DOHH2 (cell line): Measurements from ENCODE around the gene TM9SF4.
A peak's percentile ranks its signal among the peaks of the same experiment; 100 is the strongest.

ENCODE experiments used
- H3F3A ChIP-seq: fragments of 200-600 bp; sonication (generic), shearing (Covaris generic); 2 replicates; pipeline ENCODE4 v1.6.0; 2016; ENCODE audit warnings: antibody characterized with exemption, mild to moderate bottlenecking; ENCODE audit not compliant: control insufficient read depth, insufficient read depth
- H3K27ac ChIP-seq: fragments of 200-600 bp; sonication (generic); 2 replicates; pipeline ENCODE4 v1.5.1; 2014; ENCODE audit warnings: low read depth, mild to moderate bottlenecking, low read length, moderate library complexity
- H3K27me3 ChIP-seq: fragments of 200-600 bp; sonication (generic); 2 replicates; pipeline ENCODE4 v1.6.1; 2014; ENCODE audit warnings: mild to moderate bottlenecking, low read length, mixed read lengths; ENCODE audit not compliant: control insufficient read depth
- H3K36me3 ChIP-seq: fragments of 200-600 bp; sonication (generic); 2 replicates; pipeline ENCODE4 v1.6.1; 2014; ENCODE audit warnings: mild to moderate bottlenecking, low read length, moderate library complexity, mixed read lengths; ENCODE audit not compliant: control insufficient read depth
- H3K4me1 ChIP-seq: fragments of 200-600 bp; sonication (generic); 2 replicates; pipeline ENCODE4 v1.6.1; 2014; ENCODE audit warnings: mild to moderate bottlenecking, low read length, mixed read lengths; ENCODE audit not compliant: control insufficient read depth
- H3K4me2 ChIP-seq: fragments of 200-600 bp; sonication (generic); 2 replicates; pipeline ENCODE4 v1.6.0; 2014; ENCODE audit warnings: mild to moderate bottlenecking, low read length, moderate library complexity
- H3K4me3 ChIP-seq: fragments of 200-600 bp; sonication (generic); 2 replicates; pipeline ENCODE4 v1.5.1; 2014; ENCODE audit warnings: mild to moderate bottlenecking, low read length, mixed read lengths
- H3K79me2 ChIP-seq: fragments of 200-600 bp; sonication (generic); 2 replicates; pipeline ENCODE4 v1.6.1; 2014; ENCODE audit warnings: mild to moderate bottlenecking, low read length, mixed read lengths; ENCODE audit not compliant: control insufficient read depth
- H3K9me2 ChIP-seq: fragments of 200-600 bp; sonication (generic); replicated peaks from 2 replicates; pipeline ENCODE4 v1.6.1; 2014; ENCODE audit warnings: mild to moderate bottlenecking, low read length, mixed read lengths; ENCODE audit not compliant: control insufficient read depth
- H3K9me3 ChIP-seq: fragments of 200-600 bp; sonication (generic); 2 replicates; pipeline ENCODE4 v1.6.1; 2014; ENCODE audit warnings: antibody characterized with exemption, low read length, mixed read lengths; ENCODE audit not compliant: control insufficient read depth, insufficient read depth
- H4K20me1 ChIP-seq: fragments of 200-600 bp; sonication (generic); 2 replicates; pipeline ENCODE4 v1.6.0; 2014; ENCODE audit warnings: low read depth, mild to moderate bottlenecking, antibody characterized with exemption, low read length, moderate library complexity; ENCODE audit not compliant: control insufficient read depth, insufficient read depth
- EZH2phosphoT487 ChIP-seq: fragments of 200-600 bp; sonication (generic); IDR thresholded peaks from 2 replicates; pipeline ENCODE4 v1.6.1; 2017; ENCODE audit warnings: borderline replicate concordance, mild to moderate bottlenecking, antibody characterized with exemption, low read length, moderate library complexity, mixed read lengths
- TF ChIP-seq, protein P1 (sequence below): fragments of 200-600 bp; sonication (generic); IDR thresholded peaks from one replicate; pipeline ENCODE4 v1.5.1; 2014; ENCODE audit warnings: antibody characterized with exemption, mild to moderate bottlenecking, low read depth, low read length; ENCODE audit not compliant: poor library complexity, severe bottlenecking

The TM9SF4 gene

GRCh38 chr20:32108814-32109391 is 611 bp upstream of the TM9SF4 start:
- H3K79me2 ChIP-seq = peaks cover 45% of the 10 kb centered on the region
- peaks cover 16% of the 10 kb centered on the region for H4K20me1 ChIP-seq
- peak overlapping the region; percentile 94; the same call in 1 of the 2 replicates for H3K4me2 ChIP-seq
- no peaks in the 10 kb centered on the region for H3K9me3 ChIP-seq
- no peaks in the 10 kb centered on the region for H3K9me2 ChIP-seq
- peak overlapping the region; percentile 84; the same call in 1 of the 2 replicates for H3K27ac ChIP-seq
- H3F3A ChIP-seq = no peaks in the 10 kb centered on the region
- no peak for TF ChIP-seq EZH2phosphoT487
- TF ChIP-seq, protein P1, sequence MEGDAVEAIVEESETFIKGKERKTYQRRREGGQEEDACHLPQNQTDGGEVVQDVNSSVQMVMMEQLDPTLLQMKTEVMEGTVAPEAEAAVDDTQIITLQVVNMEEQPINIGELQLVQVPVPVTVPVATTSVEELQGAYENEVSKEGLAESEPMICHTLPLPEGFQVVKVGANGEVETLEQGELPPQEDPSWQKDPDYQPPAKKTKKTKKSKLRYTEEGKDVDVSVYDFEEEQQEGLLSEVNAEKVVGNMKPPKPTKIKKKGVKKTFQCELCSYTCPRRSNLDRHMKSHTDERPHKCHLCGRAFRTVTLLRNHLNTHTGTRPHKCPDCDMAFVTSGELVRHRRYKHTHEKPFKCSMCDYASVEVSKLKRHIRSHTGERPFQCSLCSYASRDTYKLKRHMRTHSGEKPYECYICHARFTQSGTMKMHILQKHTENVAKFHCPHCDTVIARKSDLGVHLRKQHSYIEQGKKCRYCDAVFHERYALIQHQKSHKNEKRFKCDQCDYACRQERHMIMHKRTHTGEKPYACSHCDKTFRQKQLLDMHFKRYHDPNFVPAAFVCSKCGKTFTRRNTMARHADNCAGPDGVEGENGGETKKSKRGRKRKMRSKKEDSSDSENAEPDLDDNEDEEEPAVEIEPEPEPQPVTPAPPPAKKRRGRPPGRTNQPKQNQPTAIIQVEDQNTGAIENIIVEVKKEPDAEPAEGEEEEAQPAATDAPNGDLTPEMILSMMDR = no peak
- H3K27me3 ChIP-seq = no peaks in the 10 kb centered on the region
- peak overlapping the region; percentile 86 for H3K4me3 ChIP-seq
- H3K36me3 ChIP-seq = peaks cover 23% of the 10 kb centered on the region
- peaks cover 15% of the 10 kb centered on the region for H3K4me1 ChIP-seq

- Histone ChIP-seq H3K4me3 (peak overlapping the region; percentile 86), H4K20me1 (peaks cover 16% of the 10 kb centered on the region), H3F3A (no peaks in the 10 kb centered on the region), H3K79me2 (peaks cover 58% of the 10 kb centered on the region), H3K27ac (peak overlapping the region; percentile 84), H3K4me1 (peaks cover 15% of the 10 kb centered on the region), H3K36me3 (peaks cover 34% of the 10 kb centered on the region), H3K27me3 (no peaks in the 10 kb centered on the region), H3K4me2 (peak overlapping the region; percentile 94), H3K9me2 (no peaks in the 10 kb centered on the region), H3K9me3 (no peaks in the 10 kb centered on the region)
- TF ChIP-seq, protein P1 = no peak
- no peak for TF ChIP-seq EZH2phosphoT487
Observed at GRCh38 chr20:32110173-32110704, 725 bp downstream of the TM9SF4 start.

DNA sequence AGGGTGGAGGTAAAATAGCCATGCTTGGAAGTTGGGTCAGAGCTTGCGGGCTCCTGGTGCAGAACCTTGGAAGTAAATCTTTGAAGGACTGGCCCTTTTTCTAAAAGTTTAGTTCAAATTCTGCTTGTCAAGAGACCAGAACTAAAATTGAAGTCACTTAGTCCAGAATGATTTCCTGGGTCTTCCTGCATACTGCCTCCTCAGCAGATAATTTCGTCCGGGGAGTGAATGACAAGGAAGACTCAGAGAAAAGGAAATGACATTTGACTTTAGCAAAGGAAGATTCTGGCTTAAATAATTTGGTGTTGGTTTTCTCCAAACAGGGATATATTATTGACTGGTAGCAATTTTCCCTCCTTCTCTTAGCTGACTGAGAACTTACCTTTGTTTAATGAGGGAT is 1.2 kb downstream of the TM9SF4 start:
- Histone ChIP-seq H3F3A (no peaks in the 10 kb centered on the region), H3K4me3 (peak overlapping the region; percentile 86), H3K27ac (no peak overlapping the region), H3K27me3 (no peaks in the 10 kb centered on the region), H3K9me2 (no peaks in the 10 kb centered on the region), H4K20me1 (peaks cover 16% of the 10 kb centered on the region), H3K36me3 (peaks cover 36% of the 10 kb centered on the region), H3K79me2 (peaks cover 62% of the 10 kb centered on the region), H3K4me2 (peak overlapping the region; percentile 94), H3K4me1 (peaks cover 15% of the 10 kb centered on the region), H3K9me3 (no peaks in the 10 kb centered on the region)
- no peak for TF ChIP-seq EZH2phosphoT487
- TF ChIP-seq, protein P1 = no peak
